BLaER1 (cell line): ENCODE data around the gene HLA-DMB.

Experiments used
- H3K27ac ChIP-seq: shearing (Covaris generic); formaldehyde crosslinking; 2 replicates; pipeline ENCODE4 v1.8.1; 2022
- H3K27me3 ChIP-seq: shearing (Covaris generic); formaldehyde crosslinking; 2 replicates; pipeline ENCODE4 v1.8.1; 2022
- H3K36me3 ChIP-seq: shearing (Covaris generic); formaldehyde crosslinking; 2 replicates; pipeline ENCODE4 v1.8.1; 2022
- H3K4me1 ChIP-seq: shearing (Covaris generic); formaldehyde crosslinking; 2 replicates; pipeline ENCODE4 v1.8.1; 2022
- H3K4me2 ChIP-seq: shearing (Covaris generic); formaldehyde crosslinking; 2 replicates; pipeline ENCODE4 v1.8.1; 2022
- H3K4me3 ChIP-seq: shearing (Covaris generic); formaldehyde crosslinking; 2 replicates; pipeline ENCODE4 v1.8.1; 2022
- H3K9ac ChIP-seq: shearing (Covaris generic); formaldehyde crosslinking; 2 replicates; pipeline ENCODE4 v1.8.1; 2022
- H3K9me3 ChIP-seq: shearing (Covaris generic); formaldehyde crosslinking; 2 replicates; pipeline ENCODE4 v1.8.1; 2022
- H4K20me1 ChIP-seq: shearing (Covaris generic); formaldehyde crosslinking; 2 replicates; pipeline ENCODE4 v1.8.1; 2022
- Cebpa-rat ChIP-seq: shearing (Covaris generic); IDR thresholded peaks from 2 replicates; pipeline ENCODE4 v1.8.1; 2022

HLA-DMB gene

GRCh38 chr6:32967151-32968091 lies 26.6 kb upstream of the HLA-DMB start:
- Histone ChIP-seq H3K4me2 (peak overlapping the region; percentile 87), H3K9ac (peak overlapping the region; percentile 99), H3K27ac (peak overlapping the region; percentile 100), H3K4me1 (peaks cover 29% of the 10 kb centered on the region), H3K36me3 (peaks cover 2% of the 10 kb centered on the region), H3K9me3 (no peaks in the 10 kb centered on the region), H3K27me3 (no peaks in the 10 kb centered on the region), H3K4me3 (peak overlapping the region; percentile 87), H4K20me1 (peaks cover 3% of the 10 kb centered on the region)
- TF ChIP-seq Cebpa-rat = no peak

GRCh38 chr6:32964776-32965175 lies 23.9 kb upstream of the HLA-DMB start:
- TF ChIP-seq Cebpa-rat = no peak

GRCh38 chr6:32963866-32964265 lies 23.0 kb upstream of the HLA-DMB start:
- Histone ChIP-seq H3K36me3 (no peaks in the 10 kb centered on the region), H3K27ac (no peak overlapping the region), H3K9me3 (no peaks in the 10 kb centered on the region), H3K4me2 (no peak overlapping the region), H3K4me3 (no peak overlapping the region), H3K9ac (no peak overlapping the region), H3K27me3 (no peaks in the 10 kb centered on the region), H4K20me1 (no peaks in the 10 kb centered on the region), H3K4me1 (peaks cover 33% of the 10 kb centered on the region)
- TF ChIP-seq Cebpa-rat = no peak

More at GRCh38 chr6:32964776-32965175, 23.9 kb upstream of the HLA-DMB start:
- Histone ChIP-seq H3K9ac (no peak overlapping the region), H3K4me3 (no peak overlapping the region), H4K20me1 (no peaks in the 10 kb centered on the region), H3K27me3 (no peaks in the 10 kb centered on the region), H3K4me2 (no peak overlapping the region), H3K36me3 (no peaks in the 10 kb centered on the region), H3K9me3 (no peaks in the 10 kb centered on the region), H3K4me1 (peaks cover 33% of the 10 kb centered on the region), H3K27ac (no peak overlapping the region)

- Histone ChIP-seq H3K4me1 (peaks cover 31% of the 10 kb centered on the region), H3K27ac (no peak overlapping the region), H4K20me1 (no peaks in the 10 kb centered on the region), H3K9me3 (no peaks in the 10 kb centered on the region), H3K4me2 (no peak overlapping the region), H3K27me3 (no peaks in the 10 kb centered on the region), H3K4me3 (no peak overlapping the region), H3K36me3 (no peaks in the 10 kb centered on the region), H3K9ac (no peak overlapping the region)
- no peak for TF ChIP-seq Cebpa-rat
These were observed 21.5 kb upstream of the HLA-DMB start for GRCh38 chr6:32962213-32962826.

GRCh38 chr6:32960563-32960962 lies 19.7 kb upstream of the HLA-DMB start:
- H4K20me1 ChIP-seq = no peaks in the 10 kb centered on the region
- H3K9me3 ChIP-seq = no peaks in the 10 kb centered on the region
- no peak overlapping the region for H3K4me3 ChIP-seq
- no peaks in the 10 kb centered on the region for H3K36me3 ChIP-seq
- H3K4me1 ChIP-seq = peaks cover 25% of the 10 kb centered on the region
- TF ChIP-seq Cebpa-rat = no peak
- H3K27ac ChIP-seq = no peak overlapping the region
- H3K27me3 ChIP-seq = no peaks in the 10 kb centered on the region
- no peak overlapping the region for H3K4me2 ChIP-seq
- no peak overlapping the region for H3K9ac ChIP-seq

GRCh38 chr6:32956176-32956575 lies 15.3 kb upstream of the HLA-DMB start:
- no peaks in the 10 kb centered on the region for H3K9me3 ChIP-seq
- no peaks in the 10 kb centered on the region for H4K20me1 ChIP-seq
- TF ChIP-seq Cebpa-rat = no peak
- H3K4me2 ChIP-seq = peak overlapping the region; percentile 49
- no peaks in the 10 kb centered on the region for H3K36me3 ChIP-seq
- H3K27me3 ChIP-seq = no peaks in the 10 kb centered on the region
- no peak overlapping the region for H3K9ac ChIP-seq
- H3K4me3 ChIP-seq = no peak overlapping the region
- no peak overlapping the region for H3K27ac ChIP-seq
- H3K4me1 ChIP-seq = peaks cover 49% of the 10 kb centered on the region

- H3K4me2 ChIP-seq = peak overlapping the region; percentile 49
- no peak for TF ChIP-seq Cebpa-rat
- peaks cover 58% of the 10 kb centered on the region for H3K4me1 ChIP-seq
- no peaks in the 10 kb centered on the region for H3K27me3 ChIP-seq
- no peak overlapping the region for H3K4me3 ChIP-seq
- H3K27ac ChIP-seq = no peak overlapping the region
- H3K9me3 ChIP-seq = no peaks in the 10 kb centered on the region
- no peak overlapping the region for H3K9ac ChIP-seq
- H4K20me1 ChIP-seq = peaks cover 4% of the 10 kb centered on the region; the same call in 1 of the 2 replicates
- peaks cover 5% of the 10 kb centered on the region for H3K36me3 ChIP-seq
These were observed 14.4 kb upstream of the HLA-DMB start for GRCh38 chr6:32954986-32955802.

GRCh38 chr6:32954267-32954666 lies 13.4 kb upstream of the HLA-DMB start:
- Histone ChIP-seq H3K9ac (no peak overlapping the region), H3K27ac (no peak overlapping the region), H3K9me3 (no peaks in the 10 kb centered on the region), H3K4me2 (peak overlapping the region; percentile 11; the same call in 1 of the 2 replicates), H4K20me1 (peaks cover 13% of the 10 kb centered on the region; the same call in 1 of the 2 replicates), H3K4me3 (no peak overlapping the region), H3K27me3 (no peaks in the 10 kb centered on the region), H3K4me1 (peaks cover 68% of the 10 kb centered on the region), H3K36me3 (peaks cover 15% of the 10 kb centered on the region)
- TF ChIP-seq Cebpa-rat = no peak

GRCh38 chr6:32953775-32954174 lies 12.9 kb upstream of the HLA-DMB start:
- H3K27ac ChIP-seq = peak overlapping the region; percentile 86

More at GRCh38 chr6:32953775-32954174, 12.9 kb upstream of the HLA-DMB start:
- Histone ChIP-seq H3K4me2 (peak overlapping the region; percentile 88), H3K36me3 (peaks cover 20% of the 10 kb centered on the region), H3K27me3 (no peaks in the 10 kb centered on the region), H3K4me1 (peaks cover 73% of the 10 kb centered on the region), H4K20me1 (peaks cover 18% of the 10 kb centered on the region; the same call in 1 of the 2 replicates), H3K4me3 (no peak overlapping the region), H3K9me3 (no peaks in the 10 kb centered on the region), H3K9ac (no peak overlapping the region)
- no peak for TF ChIP-seq Cebpa-rat
